ENCODE results near the gene CDK5R2.

The CDK5R2 gene

DNA sequence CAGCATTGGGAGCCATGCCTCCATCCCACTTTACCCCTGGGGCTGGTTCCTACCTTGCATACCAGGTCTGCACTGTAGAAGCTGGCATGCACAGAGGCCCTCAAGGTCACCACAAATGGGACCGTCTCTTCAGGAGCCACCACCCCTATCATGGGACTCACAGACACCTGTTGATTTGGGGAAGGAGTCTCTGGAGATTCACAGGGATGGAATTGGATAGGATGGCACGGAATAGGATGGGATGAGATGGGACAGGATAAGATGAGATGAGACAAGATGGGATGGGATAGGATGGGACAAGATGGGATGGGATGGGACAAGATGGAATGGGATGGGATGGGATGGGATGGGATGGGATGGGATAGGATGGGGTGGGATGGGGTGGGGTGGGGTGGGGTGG, 49.8 kb downstream of the CDK5R2 start:
- no peak for DNase-seq

- no peak for DNase-seq
These were observed 50.8 kb downstream of the CDK5R2 start for GRCh38 chr2:219010162-219010756.

DNA sequence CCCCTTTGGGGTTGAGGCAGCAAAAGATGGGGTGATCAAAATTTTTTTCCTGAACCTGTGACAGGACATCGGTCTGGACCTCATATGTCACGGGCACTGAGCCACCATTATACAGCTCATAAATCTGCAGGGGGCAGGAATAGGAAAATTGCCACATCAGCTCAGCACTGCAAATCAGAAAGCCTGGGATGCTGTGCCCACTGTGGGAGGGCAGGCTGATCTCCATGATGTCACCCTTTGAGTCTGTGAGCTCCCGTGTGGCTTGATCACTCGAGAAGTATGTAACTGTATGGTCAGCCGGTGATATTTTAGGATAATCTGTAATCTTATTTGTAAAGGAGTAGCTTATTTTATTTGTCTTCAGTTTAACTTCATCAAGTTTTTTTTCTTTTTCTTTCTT, 51.4 kb downstream of the CDK5R2 start:
- DNase-seq: no peak

All from right forelimb (tissue), 1 donor.